ENCODE measurements around the gene AARS2.

AARS2 gene

DNA sequence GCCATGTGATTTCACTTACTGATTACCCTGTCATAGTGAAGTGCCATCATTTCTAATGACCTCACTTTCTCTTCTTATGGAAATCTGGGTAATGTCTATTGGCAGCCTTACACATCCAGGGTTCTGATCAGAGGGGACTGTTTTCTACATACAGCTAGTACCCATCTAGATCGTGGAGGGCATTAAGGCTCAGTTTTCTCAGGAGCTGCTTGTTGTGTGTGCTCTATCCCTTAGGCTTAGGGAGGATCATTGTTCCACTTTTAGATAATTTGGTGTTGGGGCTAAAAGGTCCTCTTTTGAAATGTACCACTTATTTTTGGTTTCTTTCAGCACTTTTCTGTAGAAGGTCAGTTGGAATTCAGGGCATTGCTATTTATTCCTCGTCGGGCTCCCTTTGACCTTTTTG, 62.4 kb downstream of the AARS2 start:
- H3K36me3 ChIP-seq (ENCODE audit: control insufficient read depth, insufficient read depth, low read length) = peaks cover 65% of the 10 kb centered on the region
- no peaks in the 10 kb centered on the region for H3K27me3 ChIP-seq (replicated peaks; ENCODE audit: control insufficient read depth, insufficient read depth, low read length, poor library complexity, severe bottlenecking)
- DNase-seq = no peak
- no peak overlapping the region for H3K4me3 ChIP-seq (ENCODE audit: insufficient read depth, low read depth, low read length, poor library complexity, severe bottlenecking)
- H3K9me3 ChIP-seq (ENCODE audit: control insufficient read depth, low read length) = no peaks in the 10 kb centered on the region
- H3K27ac ChIP-seq (ENCODE audit: insufficient read depth, low read length, poor library complexity, severe bottlenecking) = no peak overlapping the region
- H3K4me1 ChIP-seq (ENCODE audit: control insufficient read depth, insufficient read depth, low read length, poor library complexity, severe bottlenecking) = peaks cover 16% of the 10 kb centered on the region

GRCh38 chr6:44250067-44250717, 63.0 kb downstream of the AARS2 start:
- Histone ChIP-seq H3K36me3 (ENCODE audit: control insufficient read depth, insufficient read depth, low read length) (peaks cover 65% of the 10 kb centered on the region), H3K4me3 (ENCODE audit: insufficient read depth, low read depth, low read length, poor library complexity, severe bottlenecking) (no peak overlapping the region), H3K27me3 (replicated peaks; ENCODE audit: control insufficient read depth, insufficient read depth, low read length, poor library complexity, severe bottlenecking) (no peaks in the 10 kb centered on the region), H3K9me3 (ENCODE audit: control insufficient read depth, low read length) (no peaks in the 10 kb centered on the region), H3K27ac (ENCODE audit: insufficient read depth, low read length, poor library complexity, severe bottlenecking) (no peak overlapping the region), H3K4me1 (ENCODE audit: control insufficient read depth, insufficient read depth, low read length, poor library complexity, severe bottlenecking) (peaks cover 18% of the 10 kb centered on the region)
- DNase-seq = no peak

All from effector memory CD4-positive, alpha-beta T cell (primary cell).